ENCODE data around the gene LSP1. TPM values are rescaled to one million over a fixed set of nuclear protein-coding genes. Genes with fewer than 3 reads are reported as not detected.

The LSP1 gene
- total and polyA plus RNA-seq, 2 of the 13 experiments (the other 11 are each of a cell fraction or from before 2014, with no cell fraction given): 0.59 to 1.00 TPM

- no TSS peak for BruUV-seq (replicated peaks)
- WGBS (ENCODE audit: low lambda C conversion rate): 34% methylated on average over 7 of the region's 11 CpGs
- FAIRE-seq: no peak
- in situ Hi-C loops (cut with HindIII; ENCODE audit: extremely low pct_ligation_motif_present, low pct_unique_long_range_greater_than_20kb) (no loop called here), intact Hi-C loops (cut with micrococcal nuclease; ENCODE audit: unreplicated experiment) (no loop called here)
- Histone ChIP-seq H3K79me2 (ENCODE audit: insufficient read depth, low read length) (no peaks in the 10 kb centered on the region), H4K20me1 (ENCODE audit: insufficient read depth, low read length) (no peaks in the 10 kb centered on the region), H3K4me3 (replicated peaks in 1 of 3; ENCODE audit: insufficient read depth in 1 of 3, low read depth in 2 of 3, low read length in 3 of 3) (no peak overlapping the region), H3K27me3 (ENCODE audit: control insufficient read depth in 1 of 2, insufficient read depth in 2 of 2, low read length in 2 of 2) (peaks cover 23 to 73% of the 10 kb centered on the region in 2 experiments), H3K4me1 (ENCODE audit: insufficient read depth, low read length) (no peaks in the 10 kb centered on the region), H3K27ac (ENCODE audit: extremely low read length, insufficient read depth, low read length) (no peak overlapping the region), H3K4me2 (ENCODE audit: low read depth, low read length) (no peak overlapping the region), H3K9me3 (ENCODE audit: low read length) (no peaks in the 10 kb centered on the region), H2AFZ (ENCODE audit: low read length) (no peak overlapping the region), H3K36me3 (replicated peaks in 1 of 2; ENCODE audit: control insufficient read depth in 1 of 2, insufficient read depth in 2 of 2, low read length in 2 of 2) (no peaks in the 10 kb centered on the region), H3K9ac (ENCODE audit: insufficient read depth, low read depth, low read length) (no peak overlapping the region)
- POLR2A ChIA-PET: no interaction called here
- no peak for DNase-seq (ENCODE audit: low spot score)
- no peak for ATAC-seq
- CTCF ChIA-PET (ENCODE audit: low intra/inter-chr PET ratio, low total read pairs): no interaction called here
- no peak for TF ChIP-seq HIVEP1 (CRISPR knock-in tag; IDR thresholded peaks at IDR 0.05)
- no peak for TF ChIP-seq SRY (CRISPR knock-in tag; IDR thresholded peaks at IDR 0.05)
- TF ChIP-seq HMG20A (CRISPR knock-in tag; IDR thresholded peaks at IDR 0.05; ENCODE audit: borderline replicate concordance): no peak
- TF ChIP-seq ZFP37 (CRISPR knock-in tag; IDR thresholded peaks at IDR 0.05; ENCODE audit: borderline replicate concordance): no peak
- TF ChIP-seq SNAPC4 (CRISPR knock-in tag; IDR thresholded peaks at IDR 0.05): no peak
- TF ChIP-seq MBD4 (IDR thresholded peaks at IDR 0.05; ENCODE audit: borderline replicate concordance, low read length): no peak
- TF ChIP-seq SIN3A (IDR thresholded peaks at IDR 0.05; ENCODE audit: borderline replicate concordance, low read depth, low read length): no peak
- no peak for TF ChIP-seq ZNF10 (CRISPR knock-in tag; IDR thresholded peaks at IDR 0.05; ENCODE audit: borderline replicate concordance, low read depth)
- TF ChIP-seq MIER2 (CRISPR knock-in tag; IDR thresholded peaks at IDR 0.05): no peak
- no peak for TF ChIP-seq ZNF337 (CRISPR knock-in tag; IDR thresholded peaks at IDR 0.05; ENCODE audit: borderline replicate concordance, low read depth)
- TF ChIP-seq ZNF609 (CRISPR knock-in tag; IDR thresholded peaks at IDR 0.05; ENCODE audit: borderline replicate concordance): no peak
- no peak for TF ChIP-seq TFAP4 (IDR thresholded peaks at IDR 0.05; ENCODE audit: borderline replicate concordance, low read depth)
- no peak for TF ChIP-seq ZNF563 (CRISPR knock-in tag; IDR thresholded peaks at IDR 0.05)
- TF ChIP-seq RFX1 (IDR thresholded peaks at IDR 0.05): no peak
These were observed 79.2 kb downstream of the LSP1 start for GRCh38 chr11:1932105-1932480.

Measured in HepG2 (cell line).